Mesendoderm (in vitro differentiated cells): ENCODE measurements around the gene SOX30. TPM values are rescaled to one million over a fixed set of nuclear protein-coding genes. Genes with fewer than 3 reads are reported as not detected.

Source experiments
- DNase-seq: peaks from one replicate; pipeline ENCODE4 v3.0.0; 2013
- H2AK5ac ChIP-seq: 2 replicates; pipeline ENCODE4 v1.6.1; 2013; ENCODE audit warnings: low read length, inconsistent platforms
- H2BK120ac ChIP-seq: 2 replicates; pipeline ENCODE4 v1.6.1; 2013; ENCODE audit warnings: low read depth, mild to moderate bottlenecking, low read length, moderate library complexity, mixed read lengths
- H2BK15ac ChIP-seq: replicated peaks from 2 replicates; pipeline ENCODE4 v1.6.1; 2013; ENCODE audit warnings: low read depth, mild to moderate bottlenecking, moderate library complexity
- H2BK5ac ChIP-seq: 2 replicates; pipeline ENCODE4 v1.6.1; 2013; ENCODE audit warnings: low read length, inconsistent platforms
- H3K18ac ChIP-seq: 2 replicates; pipeline ENCODE4 v1.6.1; 2013; ENCODE audit warnings: mild to moderate bottlenecking, low read length, mixed read lengths
- H3K23ac ChIP-seq: one replicate; pipeline ENCODE4 v1.6.1; 2013; ENCODE audit warnings: low read length
- H3K27ac ChIP-seq: 2 replicates; pipeline ENCODE4 v1.5.1; 2013; ENCODE audit warnings: low read depth, mild to moderate bottlenecking, inconsistent platforms, low read length, moderate library complexity
- H3K27me3 ChIP-seq: 2 replicates; pipeline ENCODE4 v1.6.1; 2013; ENCODE audit warnings: low read length, control low read depth, mild to moderate bottlenecking, inconsistent platforms; ENCODE audit not compliant: insufficient read depth, poor library complexity
- H3K36me3 ChIP-seq: 2 replicates; pipeline ENCODE4 v1.6.1; 2013; ENCODE audit warnings: low read length, inconsistent platforms; ENCODE audit not compliant: control insufficient read depth, insufficient read depth
- H3K4ac ChIP-seq: one replicate; pipeline ENCODE4 v1.6.1; 2013; ENCODE audit warnings: low read depth, mild to moderate bottlenecking, low read length, moderate library complexity
- H3K4me1 ChIP-seq: 2 replicates; pipeline ENCODE4 v1.6.1; 2013; ENCODE audit warnings: low read depth, low read length, inconsistent platforms; ENCODE audit not compliant: control insufficient read depth
- H3K4me2 ChIP-seq: 2 replicates; pipeline ENCODE4 v1.6.1; 2013; ENCODE audit warnings: low read length
- H3K4me3 ChIP-seq: 2 replicates; pipeline ENCODE4 v1.5.1; 2013; ENCODE audit warnings: mild to moderate bottlenecking, low read length
- H3K56ac ChIP-seq: one replicate; pipeline ENCODE4 v1.6.1; 2013; ENCODE audit warnings: low read length
- H3K79me1 ChIP-seq: 2 replicates; pipeline ENCODE4 v1.6.1; 2013; ENCODE audit warnings: low read length, inconsistent platforms
- H3K79me2 ChIP-seq: 2 replicates; pipeline ENCODE4 v1.6.1; 2013; ENCODE audit warnings: mild to moderate bottlenecking, low read length; ENCODE audit not compliant: control insufficient read depth, insufficient read depth
- H3K9ac ChIP-seq: 2 replicates; pipeline ENCODE4 v1.6.1; 2013; ENCODE audit warnings: low read length, inconsistent platforms
- H4K5ac ChIP-seq: one replicate; pipeline ENCODE4 v1.6.1; 2013; ENCODE audit warnings: low read length
- H4K8ac ChIP-seq: one replicate; pipeline ENCODE4 v1.6.1; 2013; ENCODE audit warnings: low read depth, mild to moderate bottlenecking, control low read depth, low read length, moderate library complexity
- WGBS: extraction: QIAGEN DNeasy Blood & Tissue Kit; methylation state at CpG from one replicate; pipeline ENCODE4 v1.1.7; 2013; ENCODE audit warnings: low lambda C conversion rate, missing lambda C conversion rate; ENCODE audit not compliant: insufficient coverage; ENCODE audit errors: extremely low coverage; 5-methylcytosine and 5-hydroxymethylcytosine counted together
- small RNA-seq: library from polyadenylated mRNA; stranded (forward); fragments of <200 nt; extraction: miRNeasy Mini kit (QIAGEN cat#:217004); gene quantifications from one replicate; pipeline ENCODE3, GENCODE V24; 2013; ENCODE audit not compliant: insufficient read depth

SOX30 gene

GRCh38 chr5:157582731-157583620 lies 69.3 kb downstream of the SOX30 start:
- H2BK5ac ChIP-seq, result no peak overlapping the region
- DNase-seq, result no peak
- no peak overlapping the region for H3K23ac ChIP-seq
- H4K5ac ChIP-seq, result no peak overlapping the region
- H3K36me3 ChIP-seq, result no peaks in the 10 kb centered on the region
- no peak overlapping the region for H2BK15ac ChIP-seq
- no peaks in the 10 kb centered on the region for H3K79me2 ChIP-seq
- H3K79me1 ChIP-seq, result no peaks in the 10 kb centered on the region
- H3K56ac ChIP-seq, result no peak overlapping the region
- H4K8ac ChIP-seq, result no peak overlapping the region
- no peak overlapping the region for H3K4me2 ChIP-seq
- WGBS, result no CpG with 5 or more reads among the region's 10 CpGs
- H3K4me1 ChIP-seq, result peaks cover 4% of the 10 kb centered on the region
- no peak overlapping the region for H3K4ac ChIP-seq
- H3K18ac ChIP-seq, result no peak overlapping the region
- no peaks in the 10 kb centered on the region for H3K27me3 ChIP-seq
- no peak overlapping the region for H2AK5ac ChIP-seq
- H2BK120ac ChIP-seq, result no peak overlapping the region
- H3K4me3 ChIP-seq, result no peak overlapping the region
- H3K27ac ChIP-seq, result no peak overlapping the region
- H3K9ac ChIP-seq, result no peak overlapping the region

GRCh38 chr5:157581901-157582300 lies 70.3 kb downstream of the SOX30 start:
- Histone ChIP-seq H2AK5ac (peak overlapping the region; percentile 43), H3K79me2 (no peaks in the 10 kb centered on the region), H3K27me3 (no peaks in the 10 kb centered on the region), H3K4me2 (no peak overlapping the region), H3K27ac (no peak overlapping the region), H3K79me1 (no peaks in the 10 kb centered on the region), H2BK5ac (no peak overlapping the region), H3K9ac (no peak overlapping the region), H2BK120ac (no peak overlapping the region), H4K8ac (no peak overlapping the region), H3K4me1 (peaks cover 9% of the 10 kb centered on the region), H3K23ac (no peak overlapping the region), H3K56ac (no peak overlapping the region), H3K18ac (peak overlapping the region; percentile 5), H4K5ac (no peak overlapping the region), H3K4me3 (no peak overlapping the region), H3K4ac (no peak overlapping the region), H3K36me3 (no peaks in the 10 kb centered on the region), H2BK15ac (no peak overlapping the region)
- WGBS, result no CpG with 5 or more reads among the region's 5 CpGs
- no peak for DNase-seq

DNA sequence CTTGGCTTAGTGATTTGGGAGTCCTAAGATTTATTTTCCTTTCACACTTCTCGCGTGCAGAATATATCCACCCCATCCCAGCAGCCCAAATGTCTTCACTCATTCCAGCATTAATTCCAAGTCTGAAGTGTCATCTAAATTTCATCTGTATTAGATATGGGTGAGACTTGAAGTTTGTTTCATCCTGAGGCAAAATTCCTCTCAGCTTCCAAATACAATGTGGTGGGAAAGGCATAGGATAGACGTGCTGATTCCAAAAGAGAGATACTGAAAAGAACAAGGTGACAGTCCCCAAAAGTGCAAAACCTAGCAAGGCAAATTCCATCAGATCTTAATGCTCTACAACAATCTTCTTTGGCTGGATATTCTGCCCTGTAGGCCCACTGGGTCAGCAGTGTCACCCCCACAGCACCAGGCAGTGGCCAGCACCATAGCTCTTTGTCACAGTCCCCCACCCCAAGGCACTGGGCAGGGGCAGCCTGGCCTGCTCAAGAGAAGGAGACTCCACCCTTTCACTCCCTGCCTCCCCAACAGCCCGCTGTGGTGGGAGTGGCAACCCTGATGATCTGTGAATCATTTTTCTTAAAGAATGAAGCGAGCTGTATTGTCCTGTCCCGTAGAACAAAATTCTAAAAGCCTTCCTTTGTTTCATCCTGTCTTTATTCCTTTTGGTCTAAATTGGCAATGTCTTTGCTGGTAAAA lies 74.0 kb downstream of the SOX30 start:
- H2AK5ac ChIP-seq, result peak overlapping the region; percentile 31
- H4K5ac ChIP-seq, result no peak overlapping the region
- H3K23ac ChIP-seq, result no peak overlapping the region
- no peaks in the 10 kb centered on the region for H3K79me1 ChIP-seq
- WGBS, result no CpG with 5 or more reads among the region's 6 CpGs
- peak overlapping the region; percentile 99 for H2BK5ac ChIP-seq
- no peaks in the 10 kb centered on the region for H3K27me3 ChIP-seq
- DNase-seq, result peak; percentile 65
- H2BK120ac ChIP-seq, result no peak overlapping the region
- peaks cover 12% of the 10 kb centered on the region for H3K4me1 ChIP-seq
- H3K9ac ChIP-seq, result peak overlapping the region; percentile 47
- no peaks in the 10 kb centered on the region for H3K36me3 ChIP-seq
- no peak overlapping the region for H3K4me2 ChIP-seq
- peak overlapping the region; percentile 87 for H4K8ac ChIP-seq
- H2BK15ac ChIP-seq, result no peak overlapping the region
- peak overlapping the region; percentile 99 for H3K27ac ChIP-seq
- peak overlapping the region; percentile 66 for H3K4ac ChIP-seq
- peaks cover 21% of the 10 kb centered on the region for H3K79me2 ChIP-seq
- H3K56ac ChIP-seq, result peak overlapping the region; percentile 90
- H3K18ac ChIP-seq, result peak overlapping the region; percentile 57
- no peak overlapping the region for H3K4me3 ChIP-seq

- peak; percentile 63 for DNase-seq
- Histone ChIP-seq H2BK120ac (peak overlapping the region; percentile 98), H4K5ac (peak overlapping the region; percentile 82), H3K36me3 (no peaks in the 10 kb centered on the region), H3K9ac (peak overlapping the region; percentile 76), H3K27ac (peak overlapping the region; percentile 99), H4K8ac (peak overlapping the region; percentile 98), H3K4me1 (peaks cover 12% of the 10 kb centered on the region), H3K79me1 (no peaks in the 10 kb centered on the region), H2BK5ac (peak overlapping the region; percentile 88), H3K23ac (no peak overlapping the region), H3K79me2 (peaks cover 29% of the 10 kb centered on the region), H3K4me2 (no peak overlapping the region), H2BK15ac (no peak overlapping the region), H3K4ac (peak overlapping the region; percentile 85), H2AK5ac (peak overlapping the region; percentile 5), H3K18ac (peak overlapping the region; percentile 98), H3K27me3 (no peaks in the 10 kb centered on the region), H3K4me3 (no peak overlapping the region), H3K56ac (peak overlapping the region; percentile 83)
- no CpG with 5 or more reads among the region's 4 CpGs for WGBS
Measured at GRCh38 chr5:157576678-157577077, 75.6 kb downstream of the SOX30 start.

Small RNA genes within 50 kb of the gene (small RNA-seq; reads per million reads assigned to genes)
- gene RNU6-390P, result not detected
